Measurements from ENCODE around the gene LAG3.

The LAG3 gene

DNA sequence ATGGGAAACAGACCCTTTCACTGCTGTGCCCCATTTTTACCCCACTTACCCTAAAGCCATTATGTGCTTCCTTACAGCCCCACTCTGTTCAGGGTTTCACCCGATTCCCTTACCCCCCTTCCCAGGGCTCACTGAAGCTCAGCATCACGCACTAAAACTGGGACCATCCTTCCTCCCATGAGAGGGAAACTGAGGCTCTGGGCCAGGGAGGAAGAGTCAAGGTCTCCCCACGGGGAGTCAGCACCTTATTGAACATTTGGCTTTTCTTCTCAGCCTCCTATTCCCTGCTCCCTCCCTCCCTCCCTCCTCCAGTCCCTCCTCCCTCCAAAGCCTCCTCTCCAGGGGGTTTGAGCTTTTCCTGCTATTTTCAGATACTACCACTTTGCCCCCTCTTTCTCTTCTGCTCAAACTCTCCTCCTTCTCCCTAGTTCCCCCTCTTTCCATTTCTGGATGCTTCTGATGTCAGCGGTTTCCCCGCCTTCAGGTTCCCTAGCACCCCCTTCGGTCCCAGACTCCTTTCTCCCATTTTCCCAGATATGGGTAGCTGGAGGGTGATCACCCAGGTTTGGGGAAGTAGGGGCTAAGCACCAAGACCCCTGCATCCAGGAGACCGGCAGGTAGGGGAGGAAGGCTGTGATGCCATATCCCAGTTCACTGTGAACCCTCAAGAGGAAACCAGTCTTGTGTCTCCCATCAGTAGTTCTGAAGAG, 50.3 kb downstream of the LAG3 start:
- Histone ChIP-seq H3K4me1 (ENCODE audit: control insufficient read depth, low read depth, low read length) (peaks cover 32% of the 10 kb centered on the region), H3K4me3 (ENCODE audit: low read length) (peak overlapping the region; percentile 52), H3K9me3 (ENCODE audit: control insufficient read depth, low read depth, low read length) (no peaks in the 10 kb centered on the region), H3K36me3 (ENCODE audit: control insufficient read depth, low read depth, low read length) (no peaks in the 10 kb centered on the region), H3K27me3 (ENCODE audit: control insufficient read depth, insufficient read depth, low read length) (peaks cover 12% of the 10 kb centered on the region), H3K27ac (ENCODE audit: low read length) (no peak overlapping the region), H3K9ac (ENCODE audit: low read length) (no peak overlapping the region)

DNA sequence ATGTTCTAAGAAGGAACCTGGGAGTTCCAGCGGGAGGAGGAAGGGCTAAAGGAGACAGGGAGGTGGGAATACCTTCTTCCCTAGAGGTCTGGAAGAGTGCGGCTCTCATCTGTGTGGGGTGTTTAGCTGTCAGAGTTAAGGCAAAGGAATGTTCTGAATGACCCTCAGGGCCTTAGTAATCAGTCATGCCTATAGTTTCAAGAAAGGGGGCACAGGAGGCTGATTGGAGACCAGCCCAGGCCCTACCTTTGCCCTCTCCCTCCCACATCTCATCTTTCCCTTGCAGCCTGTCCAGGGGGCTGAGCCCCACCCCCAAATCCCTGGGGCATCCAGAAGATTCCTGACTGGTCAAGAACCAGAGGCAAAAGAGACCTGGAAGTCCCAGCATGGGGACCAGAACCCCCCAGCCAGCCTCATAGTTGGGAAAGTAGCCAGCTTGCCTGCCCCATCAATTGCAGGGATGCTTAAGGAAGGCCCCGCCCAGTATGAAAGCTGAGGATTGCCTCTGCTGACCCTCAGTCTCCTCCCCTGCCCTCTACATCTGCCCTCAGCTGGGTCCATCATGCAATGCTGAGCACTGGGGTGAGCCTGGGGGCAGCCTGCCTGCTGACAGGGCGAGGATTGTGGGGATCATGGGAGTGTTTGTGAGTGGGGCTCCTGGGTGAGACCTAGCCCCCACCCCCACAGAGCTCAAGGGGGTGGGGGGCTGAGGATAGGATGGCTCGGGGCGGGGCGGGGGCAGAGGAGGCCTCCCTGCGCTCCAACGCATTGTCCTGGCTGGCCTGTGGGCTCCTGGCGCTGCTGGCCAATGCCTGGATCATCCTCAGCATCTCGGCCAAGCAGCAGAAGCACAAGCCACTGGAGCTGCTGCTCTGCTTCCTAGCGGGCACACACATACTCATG, 51.1 kb downstream of the LAG3 start:
- peaks cover 24% of the 10 kb centered on the region for H3K4me1 ChIP-seq (ENCODE audit: control insufficient read depth, low read depth, low read length)

DNA sequence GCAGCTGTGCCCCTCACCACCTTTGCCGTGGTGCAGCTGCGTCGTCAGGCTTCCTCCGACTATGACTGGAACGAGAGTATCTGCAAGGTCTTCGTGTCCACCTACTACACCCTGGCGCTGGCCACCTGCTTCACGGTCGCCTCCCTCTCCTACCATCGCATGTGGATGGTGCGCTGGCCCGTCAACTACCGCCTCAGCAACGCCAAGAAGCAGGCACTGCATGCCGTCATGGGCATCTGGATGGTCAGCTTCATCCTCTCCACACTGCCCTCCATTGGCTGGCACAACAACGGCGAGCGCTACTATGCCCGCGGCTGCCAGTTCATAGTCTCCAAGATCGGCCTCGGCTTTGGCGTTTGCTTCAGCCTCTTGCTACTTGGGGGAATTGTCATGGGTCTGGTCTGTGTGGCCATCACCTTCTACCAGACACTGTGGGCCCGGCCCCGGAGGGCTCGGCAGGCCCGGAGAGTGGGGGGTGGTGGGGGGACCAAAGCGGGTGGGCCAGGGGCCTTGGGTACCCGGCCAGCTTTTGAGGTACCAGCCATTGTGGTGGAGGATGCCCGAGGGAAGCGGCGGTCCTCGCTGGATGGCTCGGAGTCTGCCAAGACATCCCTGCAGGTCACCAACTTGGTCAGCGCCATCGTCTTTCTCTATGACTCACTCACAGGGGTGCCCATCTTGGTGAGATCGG, 51.9 kb downstream of the LAG3 start:
- no peak overlapping the region for H3K9ac ChIP-seq (ENCODE audit: low read length)
- no peaks in the 10 kb centered on the region for H3K9me3 ChIP-seq (ENCODE audit: control insufficient read depth, low read depth, low read length)
- H3K27me3 ChIP-seq (ENCODE audit: control insufficient read depth, insufficient read depth, low read length) = peaks cover 12% of the 10 kb centered on the region
- H3K27ac ChIP-seq (ENCODE audit: low read length) = no peak overlapping the region
- H3K4me1 ChIP-seq (ENCODE audit: control insufficient read depth, low read depth, low read length) = peaks cover 21% of the 10 kb centered on the region
- H3K36me3 ChIP-seq (ENCODE audit: control insufficient read depth, low read depth, low read length) = no peaks in the 10 kb centered on the region
- no peak overlapping the region for H3K4me3 ChIP-seq (ENCODE audit: low read length)

More for the DNA sequence above, 51.1 kb downstream of the LAG3 start:
- Histone ChIP-seq H3K9ac (ENCODE audit: low read length) (no peak overlapping the region), H3K36me3 (ENCODE audit: control insufficient read depth, low read depth, low read length) (no peaks in the 10 kb centered on the region), H3K9me3 (ENCODE audit: control insufficient read depth, low read depth, low read length) (no peaks in the 10 kb centered on the region), H3K4me3 (ENCODE audit: low read length) (no peak overlapping the region), H3K27me3 (ENCODE audit: control insufficient read depth, insufficient read depth, low read length) (peaks cover 12% of the 10 kb centered on the region), H3K27ac (ENCODE audit: low read length) (no peak overlapping the region)

- Histone ChIP-seq H3K27ac (ENCODE audit: low read length) (no peak overlapping the region), H3K4me3 (ENCODE audit: low read length) (peak overlapping the region; percentile 46), H3K36me3 (ENCODE audit: control insufficient read depth, low read depth, low read length) (no peaks in the 10 kb centered on the region), H3K9me3 (ENCODE audit: control insufficient read depth, low read depth, low read length) (no peaks in the 10 kb centered on the region), H3K4me1 (ENCODE audit: control insufficient read depth, low read depth, low read length) (peaks cover 20% of the 10 kb centered on the region), H3K27me3 (ENCODE audit: control insufficient read depth, insufficient read depth, low read length) (peaks cover 12% of the 10 kb centered on the region), H3K9ac (ENCODE audit: low read length) (no peak overlapping the region)
Observed at GRCh38 chr12:6824901-6825381, 52.6 kb downstream of the LAG3 start.

DNA sequence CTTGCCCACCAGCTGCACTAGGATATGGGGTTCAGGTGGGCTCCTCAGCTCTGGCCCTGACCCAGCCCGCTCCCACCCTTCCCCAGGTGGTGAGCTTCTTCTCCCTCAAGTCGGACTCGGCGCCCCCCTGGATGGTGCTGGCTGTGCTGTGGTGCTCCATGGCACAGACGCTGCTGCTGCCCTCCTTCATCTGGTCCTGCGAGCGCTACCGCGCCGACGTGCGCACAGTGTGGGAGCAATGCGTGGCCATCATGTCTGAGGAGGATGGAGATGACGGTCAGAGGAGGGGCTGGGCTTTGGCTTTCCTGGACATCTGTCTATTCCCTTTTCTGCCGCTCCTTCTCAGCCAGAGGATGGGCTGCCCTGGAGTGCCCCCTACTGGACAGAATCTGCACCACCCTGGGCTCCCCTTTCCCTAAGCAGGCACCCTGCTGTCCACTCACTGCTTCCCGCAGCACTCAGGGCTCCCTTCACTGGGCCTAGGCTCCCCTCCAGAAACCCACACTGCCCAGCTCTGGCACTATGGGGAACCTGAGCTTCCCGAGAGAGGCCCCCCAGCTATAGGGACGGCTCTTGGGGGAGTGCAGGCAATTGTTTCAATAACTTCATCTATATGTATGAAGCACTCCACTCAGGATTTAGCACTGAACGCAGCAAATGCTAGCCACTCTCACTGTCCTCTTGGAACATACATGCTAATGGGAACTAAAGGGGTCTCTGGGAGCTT, 53.2 kb downstream of the LAG3 start:
- Histone ChIP-seq H3K4me3 (ENCODE audit: low read length) (peak overlapping the region; percentile 46), H3K4me1 (ENCODE audit: control insufficient read depth, low read depth, low read length) (peaks cover 16% of the 10 kb centered on the region), H3K36me3 (ENCODE audit: control insufficient read depth, low read depth, low read length) (peaks cover 2% of the 10 kb centered on the region), H3K9ac (ENCODE audit: low read length) (no peak overlapping the region), H3K9me3 (ENCODE audit: control insufficient read depth, low read depth, low read length) (no peaks in the 10 kb centered on the region), H3K27ac (ENCODE audit: low read length) (no peak overlapping the region), H3K27me3 (ENCODE audit: control insufficient read depth, insufficient read depth, low read length) (peaks cover 12% of the 10 kb centered on the region)

DNA sequence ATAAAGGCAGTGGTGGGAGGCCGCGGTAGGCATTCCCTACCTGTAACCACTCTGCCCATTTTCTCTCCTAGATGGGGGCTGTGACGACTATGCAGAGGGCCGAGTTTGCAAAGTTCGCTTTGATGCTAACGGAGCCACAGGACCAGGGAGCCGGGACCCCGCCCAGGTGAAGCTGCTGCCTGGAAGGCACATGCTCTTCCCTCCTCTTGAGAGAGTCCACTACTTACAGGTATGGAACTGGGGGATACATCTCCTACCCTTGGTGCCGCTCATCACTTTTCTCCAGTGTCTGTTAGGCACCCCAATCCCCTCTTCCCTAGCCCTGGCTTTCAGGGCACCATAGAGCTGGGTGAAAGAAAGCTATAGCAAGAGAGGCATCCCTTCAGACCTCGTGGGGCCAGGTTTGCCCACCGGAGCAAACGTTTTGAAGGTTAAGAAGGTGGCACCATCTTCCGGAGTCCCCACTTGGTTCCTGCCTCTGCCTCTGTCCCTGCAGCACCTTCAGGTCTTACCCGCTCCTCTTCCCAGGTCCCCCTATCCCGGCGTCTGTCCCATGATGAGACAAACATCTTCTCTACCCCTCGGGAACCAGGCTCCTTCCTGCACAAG, 53.9 kb downstream of the LAG3 start:
- no peak overlapping the region for H3K27ac ChIP-seq (ENCODE audit: low read length)
- H3K27me3 ChIP-seq (ENCODE audit: control insufficient read depth, insufficient read depth, low read length) = peaks cover 12% of the 10 kb centered on the region
- no peaks in the 10 kb centered on the region for H3K9me3 ChIP-seq (ENCODE audit: control insufficient read depth, low read depth, low read length)
- H3K4me1 ChIP-seq (ENCODE audit: control insufficient read depth, low read depth, low read length) = peaks cover 10% of the 10 kb centered on the region
- H3K4me3 ChIP-seq (ENCODE audit: low read length) = no peak overlapping the region
- no peak overlapping the region for H3K9ac ChIP-seq (ENCODE audit: low read length)
- peaks cover 8% of the 10 kb centered on the region for H3K36me3 ChIP-seq (ENCODE audit: control insufficient read depth, low read depth, low read length)

- H3K27ac ChIP-seq (ENCODE audit: low read length) = no peak overlapping the region
- H3K4me3 ChIP-seq (ENCODE audit: low read length) = no peak overlapping the region
- H3K36me3 ChIP-seq (ENCODE audit: control insufficient read depth, low read depth, low read length) = peaks cover 15% of the 10 kb centered on the region
- no peak overlapping the region for H3K9ac ChIP-seq (ENCODE audit: low read length)
- no peaks in the 10 kb centered on the region for H3K9me3 ChIP-seq (ENCODE audit: control insufficient read depth, low read depth, low read length)
- H3K27me3 ChIP-seq (ENCODE audit: control insufficient read depth, insufficient read depth, low read length) = peaks cover 12% of the 10 kb centered on the region
- peaks cover 10% of the 10 kb centered on the region for H3K4me1 ChIP-seq (ENCODE audit: control insufficient read depth, low read depth, low read length)
Observed at GRCh38 chr12:6826734-6827436, 54.6 kb downstream of the LAG3 start.

DNA sequence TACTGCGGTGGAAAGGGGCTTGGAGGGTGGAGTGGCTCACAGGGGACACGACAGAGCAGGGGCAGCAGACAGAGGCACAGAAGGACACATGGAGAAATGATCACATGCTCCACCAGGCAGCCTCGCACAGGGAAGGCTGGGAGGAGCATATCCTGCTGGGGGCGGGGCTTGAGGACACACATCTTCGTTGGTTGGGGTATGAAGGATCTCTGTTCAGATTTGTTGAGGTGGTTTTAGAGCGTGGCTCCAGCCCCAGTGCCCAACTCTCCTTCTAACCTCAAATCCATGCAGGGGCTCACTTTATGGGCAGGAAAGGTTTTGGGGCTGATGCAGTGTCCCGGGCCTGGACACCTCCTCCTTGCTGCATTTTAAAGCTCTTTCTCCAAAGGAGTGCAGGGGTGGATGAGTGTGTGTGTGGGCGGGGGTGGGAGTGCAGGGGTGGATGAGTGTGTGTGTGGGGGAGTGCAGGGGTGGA, 55.2 kb downstream of the LAG3 start:
- peaks cover 5% of the 10 kb centered on the region for H3K4me1 ChIP-seq (ENCODE audit: control insufficient read depth, low read depth, low read length)
- H3K4me3 ChIP-seq (ENCODE audit: low read length) = no peak overlapping the region
- H3K27ac ChIP-seq (ENCODE audit: low read length) = no peak overlapping the region
- H3K27me3 ChIP-seq (ENCODE audit: control insufficient read depth, insufficient read depth, low read length) = peaks cover 12% of the 10 kb centered on the region
- H3K36me3 ChIP-seq (ENCODE audit: control insufficient read depth, low read depth, low read length) = peaks cover 19% of the 10 kb centered on the region
- no peaks in the 10 kb centered on the region for H3K9me3 ChIP-seq (ENCODE audit: control insufficient read depth, low read depth, low read length)
- H3K9ac ChIP-seq (ENCODE audit: low read length) = no peak overlapping the region

All from iPS-18a (cell line).